ENCODE results near the gene PRELID3B. TPM values are rescaled to one million over a fixed set of nuclear protein-coding genes. Genes with fewer than 3 reads are reported as not detected.

Gene PRELID3B
- total and polyA plus RNA-seq, 2 of the 13 experiments (the other 11 are each of a cell fraction or from before 2014, with no cell fraction given) = 23.3 to 42.6 TPM

- no peak for TF ChIP-seq BCLAF1 (IDR thresholded peaks at IDR 0.05)
- peak; percentile 73 for TF ChIP-seq BRCA1 (CRISPR knock-in tag; IDR thresholded peaks at IDR 0.05)
- no peak for TF ChIP-seq ZNF207 (IDR thresholded peaks at IDR 0.05; ENCODE audit: borderline replicate concordance)
- no peak for TF ChIP-seq SP1 (IDR thresholded peaks at IDR 0.05)
- TF ChIP-seq SP1 (CRISPR knock-in tag; IDR thresholded peaks at IDR 0.05) = peak; percentile 97
- TF ChIP-seq ZBTB39 (CRISPR knock-in tag; IDR thresholded peaks at IDR 0.05) = 0 out of 2 replicates have a peak, but pooled peaks have one; percentile 87
- 0 out of 2 replicates have a peak, but pooled peaks have one; percentile 48 for TF ChIP-seq SOX5 (CRISPR knock-in tag; IDR thresholded peaks at IDR 0.05; ENCODE audit: borderline replicate concordance)
- TF ChIP-seq ZBTB26 (CRISPR knock-in tag; IDR thresholded peaks at IDR 0.05; ENCODE audit: borderline replicate concordance) = peak; percentile 76
- TF ChIP-seq CREB3 (CRISPR knock-in tag; IDR thresholded peaks at IDR 0.05) = no peak
- 0 out of 2 replicates have a peak, but pooled peaks have one; percentile 20 for TF ChIP-seq ZNF609 (CRISPR knock-in tag; IDR thresholded peaks at IDR 0.05; ENCODE audit: borderline replicate concordance)
- TF ChIP-seq HDAC2 (CRISPR knock-in tag; IDR thresholded peaks at IDR 0.05) = peak; percentile 76
- peak; percentile 84 for TF ChIP-seq BCL3 (CRISPR knock-in tag; IDR thresholded peaks at IDR 0.05)
- TF ChIP-seq AGO2 (optimal IDR thresholded peaks at IDR 0.05; ENCODE audit: low read depth, low read length) = peak; percentile 98
- peak; percentile 83 for TF ChIP-seq ZNF777 (CRISPR knock-in tag; IDR thresholded peaks at IDR 0.05)
- TF ChIP-seq ZNF589 (CRISPR knock-in tag; conservative IDR thresholded peaks at IDR 0.05) = peak; percentile 93
- peak; percentile 41; the same call in 1 of the 2 replicates for TF ChIP-seq MIER2 (CRISPR knock-in tag; IDR thresholded peaks at IDR 0.05)
These were observed 10.4 kb downstream of the PRELID3B start, which contains the start of gene ATP5F1E (continued) for GRCh38 chr20:59032023-59032712.

Measured in HepG2 (cell line).